VCaP (cell line): ENCODE data around the gene MORC1.

Source experiments
- H3K27ac ChIP-seq: fragments of 450-650 bp; 2 replicates; pipeline ENCODE4 v1.5.1; 2017
- CTCF ChIP-seq: fragments of 450-650 bp; conservative IDR thresholded peaks from 2 replicates; pipeline ENCODE4 v1.5.1; 2017; ENCODE audit warnings: mild to moderate bottlenecking, moderate library complexity

Gene MORC1

GRCh38 chr3:108966773-108967172, 151.2 kb downstream of the MORC1 start:
- H3K27ac ChIP-seq = no peak overlapping the region
- TF ChIP-seq CTCF = no peak

GRCh38 chr3:108959017-108959416, 158.9 kb downstream of the MORC1 start:
- no peak for TF ChIP-seq CTCF
- no peak overlapping the region for H3K27ac ChIP-seq

GRCh38 chr3:108953700-108954099, 164.2 kb downstream of the MORC1 start, which contains the start of gene GUCA1C:
Gene GUCA1C, minus strand, starts transcription at chr3:108953879. Its CDS starts 117 bp downstream, at chr3:108953762.
- no peak for TF ChIP-seq CTCF
- H3K27ac ChIP-seq = no peak within 1 kb of the TSS

GRCh38 chr3:108953210-108953609, 164.7 kb downstream of the MORC1 start:
- no peak for TF ChIP-seq CTCF
- no peak overlapping the region for H3K27ac ChIP-seq

- TF ChIP-seq CTCF = no peak
- H3K27ac ChIP-seq = no peak overlapping the region
Measured at GRCh38 chr3:108951820-108952501, 166.0 kb downstream of the MORC1 start.

- no peak for TF ChIP-seq CTCF
Measured at GRCh38 chr3:108947855-108948254, 170.1 kb downstream of the MORC1 start.

GRCh38 chr3:108946292-108947285, 171.3 kb downstream of the MORC1 start:
- TF ChIP-seq CTCF = no peak

More at GRCh38 chr3:108947855-108948254, 170.1 kb downstream of the MORC1 start:
- H3K27ac ChIP-seq = no peak overlapping the region

More at GRCh38 chr3:108946292-108947285, 171.3 kb downstream of the MORC1 start:
- no peak overlapping the region for H3K27ac ChIP-seq
